GM12891 (cell line): ENCODE measurements around the gene ERGIC1.

Experiments
- POLR2A ChIP-seq: IDR thresholded peaks from 2 replicates; pipeline ENCODE4 v1.6.1; 2011; ENCODE audit warnings: low read depth, low read length, control low read depth
- POLR2AphosphoS5 ChIP-seq: IDR thresholded peaks from 2 replicates; pipeline ENCODE4 v1.6.1; 2011; ENCODE audit warnings: low read depth, low read length, control low read depth
- TAF1 ChIP-seq: IDR thresholded peaks from 2 replicates; pipeline ENCODE4 v1.6.1; 2011; ENCODE audit warnings: low read depth, low read length, control low read depth

- TF ChIP-seq TAF1 (no peak), POLR2A (no peak), POLR2AphosphoS5 (no peak)
These were observed 147.9 kb downstream of the ERGIC1 start for GRCh38 chr5:172981931-172982330.
